ENCODE results near the gene CFAP73.

The CFAP73 gene

DNA sequence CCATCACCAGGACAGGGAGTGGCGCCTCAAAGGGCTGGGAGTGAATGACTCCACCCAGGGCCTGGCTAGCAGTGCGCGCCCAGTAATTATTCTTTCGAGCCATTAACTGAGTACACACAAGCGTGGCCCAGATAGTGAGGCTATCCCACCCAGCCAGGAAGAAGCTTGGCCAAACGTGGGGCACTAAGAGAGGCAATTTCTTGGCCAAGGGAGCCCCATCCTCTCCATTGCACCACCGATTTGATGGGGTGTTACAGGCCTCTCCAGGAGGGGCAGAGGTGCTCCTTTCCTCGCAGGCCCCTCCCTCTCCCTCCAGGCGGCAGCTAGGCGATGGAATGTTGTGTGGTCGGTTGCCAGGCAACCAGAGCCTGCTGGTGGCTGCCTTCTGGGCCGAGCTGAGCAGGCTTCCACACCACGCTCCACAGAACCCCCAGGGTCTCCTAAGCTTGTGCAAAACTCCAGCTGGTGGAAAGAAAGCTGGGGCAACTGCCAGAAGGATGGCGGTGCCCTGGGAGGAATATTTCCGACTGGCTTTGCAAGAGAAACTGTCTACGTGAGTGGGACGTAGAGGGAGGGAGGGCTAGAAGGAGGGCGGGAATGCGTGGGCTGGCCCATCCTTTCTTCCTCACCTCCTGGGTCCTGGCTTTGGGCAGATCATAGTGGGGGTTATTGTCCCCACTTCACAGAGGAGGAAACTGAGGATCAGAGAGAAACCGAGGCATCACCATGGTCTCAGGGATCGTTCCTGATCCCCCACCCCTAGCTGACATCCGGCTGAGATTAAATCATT lies at the start of gene CFAP73:
Gene CFAP73 (plus strand): TSS at position 364 of the 790 bp plus-strand sequence. CDS start 134 bp downstream, at position 498.
- Histone ChIP-seq H3K9me2 (replicated peaks; ENCODE audit: insufficient read depth, low read length) (no peaks in the 10 kb centered on the region), H3K9me3 (ENCODE audit: insufficient read depth, low read length) (no peaks in the 10 kb centered on the region), H3K27ac (ENCODE audit: low read depth, low read length) (no peak within 1 kb of the TSS), H3F3A (ENCODE audit: insufficient read depth) (peaks cover 10% of the 10 kb centered on the region), H3K79me2 (ENCODE audit: insufficient read depth, low read length) (no peaks in the 10 kb centered on the region), H3K4me2 (ENCODE audit: low read depth, low read length, poor library complexity, severe bottlenecking) (no peak within 1 kb of the TSS), H3K9ac (ENCODE audit: low read length) (no peak within 1 kb of the TSS), H4K20me1 (ENCODE audit: low read depth, low read length) (no peaks in the 10 kb centered on the region), H3K27me3 (ENCODE audit: low read length) (no peaks in the 10 kb centered on the region), H2AFZ (ENCODE audit: low read depth, low read length, severe bottlenecking) (no peak within 1 kb of the TSS), H3K36me3 (ENCODE audit: low read length) (no peaks in the 10 kb centered on the region), H3K4me3 (ENCODE audit: insufficient read depth, low read length, poor library complexity, severe bottlenecking) (no peak within 1 kb of the TSS)
- TF ChIP-seq, protein P1, sequence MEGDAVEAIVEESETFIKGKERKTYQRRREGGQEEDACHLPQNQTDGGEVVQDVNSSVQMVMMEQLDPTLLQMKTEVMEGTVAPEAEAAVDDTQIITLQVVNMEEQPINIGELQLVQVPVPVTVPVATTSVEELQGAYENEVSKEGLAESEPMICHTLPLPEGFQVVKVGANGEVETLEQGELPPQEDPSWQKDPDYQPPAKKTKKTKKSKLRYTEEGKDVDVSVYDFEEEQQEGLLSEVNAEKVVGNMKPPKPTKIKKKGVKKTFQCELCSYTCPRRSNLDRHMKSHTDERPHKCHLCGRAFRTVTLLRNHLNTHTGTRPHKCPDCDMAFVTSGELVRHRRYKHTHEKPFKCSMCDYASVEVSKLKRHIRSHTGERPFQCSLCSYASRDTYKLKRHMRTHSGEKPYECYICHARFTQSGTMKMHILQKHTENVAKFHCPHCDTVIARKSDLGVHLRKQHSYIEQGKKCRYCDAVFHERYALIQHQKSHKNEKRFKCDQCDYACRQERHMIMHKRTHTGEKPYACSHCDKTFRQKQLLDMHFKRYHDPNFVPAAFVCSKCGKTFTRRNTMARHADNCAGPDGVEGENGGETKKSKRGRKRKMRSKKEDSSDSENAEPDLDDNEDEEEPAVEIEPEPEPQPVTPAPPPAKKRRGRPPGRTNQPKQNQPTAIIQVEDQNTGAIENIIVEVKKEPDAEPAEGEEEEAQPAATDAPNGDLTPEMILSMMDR (IDR thresholded peaks at IDR 0.05; ENCODE audit: insufficient read depth, low read length, poor library complexity, severe bottlenecking) = no peak
- no peak for TF ChIP-seq EZH2phosphoT487 (conservative IDR thresholded peaks at IDR 0.05; ENCODE audit: low read length)

- no peak overlapping the region for H2AFZ ChIP-seq (ENCODE audit: low read depth, low read length, severe bottlenecking)
- no peaks in the 10 kb centered on the region for H3K9me3 ChIP-seq (ENCODE audit: insufficient read depth, low read length)
- TF ChIP-seq, protein P1 (IDR thresholded peaks at IDR 0.05; ENCODE audit: insufficient read depth, low read length, poor library complexity, severe bottlenecking) = no peak
- no peak for TF ChIP-seq EZH2phosphoT487 (conservative IDR thresholded peaks at IDR 0.05; ENCODE audit: low read length)
- H4K20me1 ChIP-seq (ENCODE audit: low read depth, low read length) = no peaks in the 10 kb centered on the region
- peaks cover 3% of the 10 kb centered on the region; the same call in 1 of the 2 replicates for H3K79me2 ChIP-seq (ENCODE audit: insufficient read depth, low read length)
- H3K9ac ChIP-seq (ENCODE audit: low read length) = no peak overlapping the region
- H3K4me2 ChIP-seq (ENCODE audit: low read depth, low read length, poor library complexity, severe bottlenecking) = no peak overlapping the region
- no peak overlapping the region for H3K4me3 ChIP-seq (ENCODE audit: insufficient read depth, low read length, poor library complexity, severe bottlenecking)
- no peaks in the 10 kb centered on the region for H3K27me3 ChIP-seq (ENCODE audit: low read length)
- H3K36me3 ChIP-seq (ENCODE audit: low read length) = no peaks in the 10 kb centered on the region; the same call in 1 of the 2 replicates
- H3K27ac ChIP-seq (ENCODE audit: low read depth, low read length) = peak overlapping the region; percentile 85
- H3F3A ChIP-seq (ENCODE audit: insufficient read depth) = peaks cover 69% of the 10 kb centered on the region
- H3K9me2 ChIP-seq (replicated peaks; ENCODE audit: insufficient read depth, low read length) = no peaks in the 10 kb centered on the region
Measured at GRCh38 chr12:113099764-113100163, 49.8 kb upstream of the CFAP73 start.

- H3K79me2 ChIP-seq (ENCODE audit: insufficient read depth, low read length) = peaks cover 4% of the 10 kb centered on the region; the same call in 1 of the 2 replicates
- no peak overlapping the region for H3K4me3 ChIP-seq (ENCODE audit: insufficient read depth, low read length, poor library complexity, severe bottlenecking)
- peaks cover 67% of the 10 kb centered on the region for H3F3A ChIP-seq (ENCODE audit: insufficient read depth)
- H3K4me2 ChIP-seq (ENCODE audit: low read depth, low read length, poor library complexity, severe bottlenecking) = no peak overlapping the region
- no peaks in the 10 kb centered on the region for H3K27me3 ChIP-seq (ENCODE audit: low read length)
- H3K9ac ChIP-seq (ENCODE audit: low read length) = no peak overlapping the region
- peak overlapping the region; percentile 74 for H3K27ac ChIP-seq (ENCODE audit: low read depth, low read length)
- no peak overlapping the region for H2AFZ ChIP-seq (ENCODE audit: low read depth, low read length, severe bottlenecking)
- H3K9me2 ChIP-seq (replicated peaks; ENCODE audit: insufficient read depth, low read length) = no peaks in the 10 kb centered on the region
- TF ChIP-seq EZH2phosphoT487 (conservative IDR thresholded peaks at IDR 0.05; ENCODE audit: low read length) = no peak
- TF ChIP-seq, protein P1 (IDR thresholded peaks at IDR 0.05; ENCODE audit: insufficient read depth, low read length, poor library complexity, severe bottlenecking) = no peak
- no peaks in the 10 kb centered on the region for H3K36me3 ChIP-seq (ENCODE audit: low read length)
- H3K9me3 ChIP-seq (ENCODE audit: insufficient read depth, low read length) = no peaks in the 10 kb centered on the region
- no peaks in the 10 kb centered on the region for H4K20me1 ChIP-seq (ENCODE audit: low read depth, low read length)
Measured at GRCh38 chr12:113101751-113102150, 47.8 kb upstream of the CFAP73 start.

All from SU-DHL-6 (cell line).